Sigmoid colon (tissue), 4 donors: ENCODE data around the gene CAP2.

ENCODE experiments used
- POLR2A ChIP-seq, 2 donors: fragments of 450-650 bp; IDR thresholded peaks; one replicate each; pipeline ENCODE4 v1.6.1; 2016; ENCODE audit warnings: antibody characterized with exemption in 2 of 2, mild to moderate bottlenecking in 2 of 2, moderate library complexity in 2 of 2
- POLR2AphosphoS5 ChIP-seq, 4 donors: sonication (generic); formaldehyde crosslinking; IDR thresholded peaks; one replicate each; pipeline ENCODE4 v1.6.1; 2017; ENCODE audit warnings: antibody characterized with exemption in 4 of 4
- TF ChIP-seq, protein P1 (sequence below), 4 experiments: fragments of 450-650 bp in 3 of 4; fragments of 200-600 bp in 1 of 4; IDR thresholded peaks; one replicate each; pipeline ENCODE4 v1.5.1; 2016 to 2019; ENCODE audit warnings: antibody characterized with exemption in 4 of 4, mild to moderate bottlenecking in 3 of 4, moderate library complexity in 2 of 4

DNA sequence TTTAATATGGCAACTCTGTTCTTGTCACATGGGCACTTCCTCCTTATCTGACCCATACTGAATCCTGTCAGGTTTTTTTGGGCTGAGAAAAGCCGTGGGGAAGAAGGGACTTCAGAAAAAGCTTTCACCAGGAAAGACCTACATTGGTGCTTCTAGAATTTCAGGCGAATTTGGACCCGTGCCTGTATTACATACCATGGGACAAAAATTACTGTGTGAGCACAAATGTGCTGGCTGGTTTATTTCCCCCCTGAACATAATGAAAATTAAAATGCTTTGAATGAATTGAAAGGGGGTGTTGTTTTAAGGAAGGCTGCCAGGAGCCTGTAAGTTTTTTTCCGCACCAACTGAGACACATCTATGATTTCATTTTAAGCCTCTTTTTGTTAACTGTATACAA lies 29.6 kb downstream of the CAP2 start:
- TF ChIP-seq POLR2AphosphoS5 (IDR thresholded peaks at IDR 0.05) (no peak), POLR2A (IDR thresholded peaks at IDR 0.05) (no peak)
- TF ChIP-seq, protein P1, sequence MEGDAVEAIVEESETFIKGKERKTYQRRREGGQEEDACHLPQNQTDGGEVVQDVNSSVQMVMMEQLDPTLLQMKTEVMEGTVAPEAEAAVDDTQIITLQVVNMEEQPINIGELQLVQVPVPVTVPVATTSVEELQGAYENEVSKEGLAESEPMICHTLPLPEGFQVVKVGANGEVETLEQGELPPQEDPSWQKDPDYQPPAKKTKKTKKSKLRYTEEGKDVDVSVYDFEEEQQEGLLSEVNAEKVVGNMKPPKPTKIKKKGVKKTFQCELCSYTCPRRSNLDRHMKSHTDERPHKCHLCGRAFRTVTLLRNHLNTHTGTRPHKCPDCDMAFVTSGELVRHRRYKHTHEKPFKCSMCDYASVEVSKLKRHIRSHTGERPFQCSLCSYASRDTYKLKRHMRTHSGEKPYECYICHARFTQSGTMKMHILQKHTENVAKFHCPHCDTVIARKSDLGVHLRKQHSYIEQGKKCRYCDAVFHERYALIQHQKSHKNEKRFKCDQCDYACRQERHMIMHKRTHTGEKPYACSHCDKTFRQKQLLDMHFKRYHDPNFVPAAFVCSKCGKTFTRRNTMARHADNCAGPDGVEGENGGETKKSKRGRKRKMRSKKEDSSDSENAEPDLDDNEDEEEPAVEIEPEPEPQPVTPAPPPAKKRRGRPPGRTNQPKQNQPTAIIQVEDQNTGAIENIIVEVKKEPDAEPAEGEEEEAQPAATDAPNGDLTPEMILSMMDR (IDR thresholded peaks at IDR 0.05): no peak
